ENCODE results near the gene MTHFD1. TPM values are rescaled to one million over a fixed set of nuclear protein-coding genes. Genes with fewer than 3 reads are reported as not detected.

Gene MTHFD1
- total RNA-seq, 1 donor from 2014 or later = 108 TPM

GRCh38 chr14:64465831-64466554 is 77.8 kb downstream of the MTHFD1 start:
- no peaks in the 10 kb centered on the region for H3K9me3 Mint-ChIP-seq
- peak overlapping the region; percentile 90 for H3K4me3 Mint-ChIP-seq
- H3K27ac Mint-ChIP-seq = peak overlapping the region; percentile 50
- peaks cover 9% of the 10 kb centered on the region for H3K4me1 Mint-ChIP-seq (ENCODE audit: unreplicated experiment)
- no peak for DNase-seq (ENCODE audit: extremely low spot score, unreplicated experiment)
- TF ChIP-seq CTCF (conservative IDR thresholded peaks at IDR 0.05) = peak; percentile 60
- H3K36me3 Mint-ChIP-seq = peaks cover 3% of the 10 kb centered on the region
- H3K27me3 Mint-ChIP-seq = peaks cover 8% of the 10 kb centered on the region

GRCh38 chr14:64467101-64467500 is 78.9 kb downstream of the MTHFD1 start:
- no peak for TF ChIP-seq CTCF (conservative IDR thresholded peaks at IDR 0.05)
- DNase-seq (ENCODE audit: extremely low spot score, unreplicated experiment) = no peak
- Mint-ChIP-seq H3K4me1 (ENCODE audit: unreplicated experiment) (peaks cover 9% of the 10 kb centered on the region), H3K4me3 (no peak overlapping the region), H3K27me3 (peaks cover 8% of the 10 kb centered on the region), H3K9me3 (no peaks in the 10 kb centered on the region), H3K27ac (no peak overlapping the region), H3K36me3 (peaks cover 3% of the 10 kb centered on the region)

- Mint-ChIP-seq H3K27ac (no peak overlapping the region), H3K4me1 (ENCODE audit: unreplicated experiment) (peaks cover 9% of the 10 kb centered on the region), H3K36me3 (peaks cover under 1% of the 10 kb centered on the region), H3K4me3 (peak overlapping the region; percentile 54), H3K27me3 (peaks cover 8% of the 10 kb centered on the region), H3K9me3 (no peaks in the 10 kb centered on the region)
- no peak for DNase-seq (ENCODE audit: extremely low spot score, unreplicated experiment)
- TF ChIP-seq CTCF (conservative IDR thresholded peaks at IDR 0.05) = no peak
Observed at GRCh38 chr14:64467566-64467965, 79.4 kb downstream of the MTHFD1 start.

- Mint-ChIP-seq H3K36me3 (no peaks in the 10 kb centered on the region), H3K27ac (no peak overlapping the region), H3K27me3 (peaks cover 8% of the 10 kb centered on the region), H3K4me3 (no peak overlapping the region), H3K4me1 (ENCODE audit: unreplicated experiment) (peaks cover 9% of the 10 kb centered on the region), H3K9me3 (no peaks in the 10 kb centered on the region)
- TF ChIP-seq CTCF (conservative IDR thresholded peaks at IDR 0.05) = no peak
- no peak for DNase-seq (ENCODE audit: extremely low spot score, unreplicated experiment)
Observed at GRCh38 chr14:64468451-64468850, 80.3 kb downstream of the MTHFD1 start.

- H3K4me1 Mint-ChIP-seq (ENCODE audit: unreplicated experiment) = no peaks in the 10 kb centered on the region
- no peak overlapping the region for H3K27ac Mint-ChIP-seq
- no peak overlapping the region for H3K4me3 Mint-ChIP-seq
- no peaks in the 10 kb centered on the region for H3K27me3 Mint-ChIP-seq
- TF ChIP-seq CTCF (conservative IDR thresholded peaks at IDR 0.05) = no peak
- no peak for DNase-seq (ENCODE audit: extremely low spot score, unreplicated experiment)
- no peaks in the 10 kb centered on the region for H3K9me3 Mint-ChIP-seq
- no peaks in the 10 kb centered on the region for H3K36me3 Mint-ChIP-seq
Observed at GRCh38 chr14:64474041-64474440, 85.9 kb downstream of the MTHFD1 start.

Measured in type B pancreatic cell (in vitro differentiated cells).